GM19395 (cell line): ENCODE measurements around the gene DGKZ.

Source experiments
- ATAC-seq: cut with Tn5 transposase; IDR thresholded peaks from one replicate; pipeline ENCODE4 v1.9.1; 2021; ENCODE audit warnings: mild to moderate bottlenecking, moderate library complexity; ENCODE audit not compliant: unreplicated experiment

The DGKZ gene

GRCh38 chr11:46322759-46323158 lies 24.5 kb upstream of the DGKZ start:
- no peak for ATAC-seq

DNA sequence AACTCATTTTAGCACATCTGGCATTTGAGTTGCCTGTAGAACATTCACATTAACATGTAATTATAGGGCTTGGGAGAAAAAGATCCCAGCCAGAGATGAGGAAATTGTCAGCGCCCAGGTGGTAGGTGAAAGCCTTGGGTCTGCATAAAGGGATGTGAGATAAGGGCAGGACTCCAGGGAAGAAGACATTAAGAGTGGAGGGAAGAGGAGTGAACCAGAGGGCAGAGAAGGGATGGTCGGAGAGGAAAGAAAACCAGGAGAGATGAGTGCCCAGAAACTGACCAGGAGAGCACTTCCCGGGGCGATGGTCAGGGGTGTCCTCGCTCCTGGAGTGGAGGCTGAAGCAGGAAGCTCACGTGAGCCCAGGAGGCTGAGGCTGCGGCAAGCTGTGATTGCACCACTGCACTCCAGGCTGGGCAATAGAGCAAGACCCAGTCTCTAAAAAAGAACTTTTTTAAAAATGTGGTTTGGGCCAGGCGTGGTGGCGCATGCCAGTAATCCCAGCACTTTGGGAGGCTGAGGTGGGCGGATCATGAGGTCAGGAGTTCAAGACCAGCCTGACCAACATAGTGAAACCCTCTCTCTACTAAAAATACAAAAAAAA lies 20.3 kb upstream of the DGKZ start:
- ATAC-seq, result no peak

- no peak for ATAC-seq
These were observed 19.4 kb upstream of the DGKZ start for GRCh38 chr11:46327829-46328228.

GRCh38 chr11:46330154-46330553 lies 17.1 kb upstream of the DGKZ start:
- no peak for ATAC-seq

GRCh38 chr11:46330563-46331281 lies 16.5 kb upstream of the DGKZ start:
- no peak for ATAC-seq

- no peak for ATAC-seq
These were observed 15.8 kb upstream of the DGKZ start for GRCh38 chr11:46331282-46331984.

DNA sequence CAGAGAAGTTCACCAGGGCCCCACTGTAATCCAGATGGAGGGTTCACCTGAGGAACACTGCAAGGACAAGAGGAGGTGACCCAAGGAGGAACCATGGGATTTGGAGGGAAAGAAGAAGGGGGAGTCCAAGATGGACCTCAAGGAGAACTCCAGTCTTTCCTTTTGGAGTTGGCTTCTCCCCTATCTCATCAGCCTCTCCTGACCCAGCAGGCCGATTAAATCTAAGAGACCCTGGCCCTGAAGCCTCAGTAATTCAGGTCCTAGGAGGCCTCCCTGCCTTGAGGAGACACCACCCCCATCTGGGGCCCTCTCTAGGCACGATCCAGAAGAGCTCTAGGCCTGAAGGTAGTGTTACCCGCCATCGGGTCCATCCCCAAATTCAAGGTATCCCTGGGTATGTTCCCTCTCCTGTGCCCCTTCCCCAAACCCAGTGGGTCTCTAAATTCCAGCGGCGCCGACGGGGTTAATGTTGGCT lies 15.1 kb upstream of the DGKZ start:
- no peak for ATAC-seq

DNA sequence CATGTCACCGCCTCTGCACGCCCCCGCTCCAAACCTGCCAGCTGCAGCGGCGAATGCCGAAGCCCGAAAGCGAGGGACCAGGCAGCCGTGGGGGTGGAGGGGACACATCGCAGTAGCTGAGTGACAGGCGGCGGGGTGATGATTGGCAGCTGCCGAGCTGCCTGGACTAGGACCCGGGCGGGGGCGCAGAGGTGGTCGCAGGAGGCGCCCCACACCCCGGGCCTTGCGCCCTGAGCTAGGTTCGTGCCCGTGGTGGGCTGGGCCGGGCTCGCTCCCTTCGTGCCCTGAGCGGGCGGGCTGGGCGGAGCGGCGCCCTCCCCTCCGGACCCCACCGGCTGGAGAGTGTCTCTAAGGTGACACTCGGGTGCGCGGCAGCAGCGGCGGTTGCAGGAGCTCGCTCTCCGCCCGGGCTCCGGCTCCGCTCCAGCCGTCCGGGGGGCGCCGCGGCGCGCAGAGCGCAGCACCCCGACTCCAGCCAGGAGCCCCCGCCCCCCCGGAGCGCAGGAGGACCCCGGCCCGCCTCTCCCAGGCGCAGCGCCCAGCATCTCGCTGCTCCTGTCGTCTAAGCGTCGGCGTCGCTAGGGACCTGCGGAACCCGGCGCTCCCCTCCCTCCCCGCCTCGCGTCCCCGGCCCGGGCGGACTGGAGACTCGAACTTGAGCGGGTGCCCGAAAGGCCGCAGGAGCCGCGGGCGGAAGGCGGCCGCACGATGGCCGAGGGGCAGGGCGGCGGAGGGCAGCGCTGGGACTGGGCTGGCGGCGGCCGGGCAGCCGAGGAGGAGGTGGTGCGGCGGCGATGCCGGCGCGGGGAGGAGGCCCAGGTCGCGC lies 14.5 kb upstream of the DGKZ start:
- no peak for ATAC-seq

- ATAC-seq, result no peak
These were observed 13.8 kb upstream of the DGKZ start for GRCh38 chr11:46333394-46333947.

DNA sequence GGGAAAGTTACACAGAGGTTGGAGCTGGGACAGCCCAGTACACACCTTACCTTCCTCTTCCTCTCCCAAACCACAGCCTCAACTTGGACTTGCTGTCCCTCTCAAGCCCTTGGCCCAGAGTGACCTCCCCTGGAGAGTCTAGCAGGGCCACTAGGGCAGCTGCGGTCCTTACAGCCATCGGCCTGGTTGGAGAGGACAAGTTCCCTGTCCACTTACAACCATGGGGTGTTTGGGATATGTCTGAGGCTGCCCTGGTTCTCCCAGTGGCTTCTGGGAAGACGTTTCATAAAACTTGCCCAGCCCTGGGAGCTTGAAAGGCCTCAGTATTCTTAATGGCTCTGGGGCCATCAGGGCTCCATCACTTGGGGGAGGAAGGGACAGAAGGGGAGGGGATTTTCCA lies 13.1 kb upstream of the DGKZ start:
- ATAC-seq, result no peak

DNA sequence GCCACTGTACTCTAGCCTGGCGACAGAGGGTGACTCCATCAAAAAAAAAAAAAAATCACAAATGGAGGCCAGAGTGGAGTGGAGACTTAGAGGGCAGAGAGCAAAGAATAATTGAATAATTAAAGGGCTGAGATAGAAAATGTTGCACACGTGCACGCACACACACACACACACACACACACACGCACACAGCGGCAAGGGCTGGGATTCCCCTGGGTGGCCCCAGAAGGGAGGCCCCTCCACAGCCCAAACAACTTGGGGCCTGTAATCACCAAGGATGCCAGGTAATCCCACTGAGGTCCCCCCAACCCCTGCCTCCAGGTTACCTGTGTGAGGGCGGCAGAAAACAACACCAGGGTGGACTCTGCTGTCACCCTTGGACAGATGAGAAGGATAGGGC lies 12.0 kb upstream of the DGKZ start:
- ATAC-seq, result no peak

DNA sequence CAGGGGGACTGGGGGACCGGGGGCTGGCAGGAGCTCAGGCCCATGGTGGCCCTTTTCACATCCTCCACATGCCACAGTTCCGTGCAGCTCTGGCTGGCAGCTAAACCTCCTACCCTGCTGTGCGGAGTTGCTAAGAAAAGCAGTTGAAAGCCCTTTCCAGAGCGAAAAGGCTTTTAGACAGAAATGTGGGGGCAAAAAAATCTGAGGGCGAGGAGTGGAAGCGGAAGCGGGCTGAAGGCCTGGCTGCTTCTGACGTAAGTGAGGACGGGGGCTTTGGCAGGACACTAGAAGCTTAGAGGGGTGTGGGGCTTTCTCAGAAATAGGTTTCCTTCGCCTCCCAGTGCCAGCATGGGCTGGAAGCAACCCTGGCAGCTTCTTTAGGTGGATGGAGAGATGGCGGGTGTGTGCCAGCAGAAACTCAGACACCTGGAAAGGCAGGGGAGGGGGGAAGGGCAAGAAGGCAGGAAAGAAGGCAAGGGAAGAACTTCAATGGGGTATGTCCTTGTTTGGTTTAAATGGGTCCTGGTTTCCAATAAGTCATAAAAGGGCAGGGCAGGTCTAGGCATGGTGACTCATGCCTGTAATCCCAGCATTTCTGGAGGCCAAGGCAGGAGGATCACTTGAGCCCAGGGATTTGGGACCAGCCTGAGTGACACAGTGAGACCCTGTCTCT lies 11.2 kb upstream of the DGKZ start:
- ATAC-seq, result no peak

GRCh38 chr11:46336563-46337180 lies 10.6 kb upstream of the DGKZ start:
- ATAC-seq, result no peak

DNA sequence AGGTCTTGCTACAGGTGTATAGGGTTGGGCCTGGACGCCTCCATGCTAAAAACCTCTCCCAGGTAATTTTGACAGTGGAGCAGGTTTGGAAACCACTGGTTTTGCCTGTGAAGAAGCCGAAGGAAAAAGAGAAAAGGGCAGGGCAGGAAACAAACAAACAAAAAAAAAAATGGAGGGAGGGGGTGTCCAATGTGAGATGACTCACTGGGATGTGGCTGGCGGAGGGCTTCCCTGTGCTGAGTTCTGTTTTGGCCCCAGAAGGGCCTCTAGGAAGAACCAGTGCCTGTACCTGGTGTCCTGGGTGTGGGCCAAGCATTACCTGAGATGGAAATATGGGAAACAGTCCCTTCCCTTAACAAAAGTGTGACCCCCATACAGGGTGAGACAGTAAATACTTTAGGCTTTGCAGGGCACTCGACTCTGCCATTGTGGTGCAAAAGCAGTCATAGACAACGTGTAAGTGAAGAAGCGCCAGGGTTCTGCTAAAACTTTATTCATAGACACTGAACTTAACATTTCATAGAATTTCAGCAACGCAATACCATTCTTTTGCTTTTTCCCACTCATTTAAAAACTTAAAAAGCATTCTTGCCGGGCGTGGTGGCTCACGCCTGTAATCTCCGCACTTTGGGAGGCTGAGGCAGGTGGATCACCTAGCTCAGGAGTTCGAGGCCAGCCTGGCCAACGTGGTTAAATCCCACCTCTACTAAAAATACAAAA lies 9.5 kb upstream of the DGKZ start:
- no peak for ATAC-seq

DNA sequence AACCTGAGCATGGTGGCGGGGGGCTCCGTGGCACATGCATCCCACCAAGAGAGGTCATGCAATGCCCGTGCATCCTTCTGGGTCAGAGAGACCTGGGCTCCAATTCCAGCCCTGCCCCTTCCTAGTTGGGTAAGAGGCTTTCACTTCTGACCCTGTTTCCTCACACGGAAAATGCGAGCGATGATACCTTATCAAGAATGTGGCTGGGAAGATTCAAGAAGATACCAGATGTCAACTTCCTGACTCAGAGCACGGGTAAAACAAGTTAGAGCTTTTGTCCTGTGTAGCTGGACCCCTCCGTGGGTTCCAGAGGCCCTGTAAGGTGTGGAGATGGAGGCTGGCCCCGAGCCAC lies 8.7 kb upstream of the DGKZ start:
- ATAC-seq, result no peak

- ATAC-seq, result no peak
These were observed 8.1 kb upstream of the DGKZ start for GRCh38 chr11:46338988-46339666.

DNA sequence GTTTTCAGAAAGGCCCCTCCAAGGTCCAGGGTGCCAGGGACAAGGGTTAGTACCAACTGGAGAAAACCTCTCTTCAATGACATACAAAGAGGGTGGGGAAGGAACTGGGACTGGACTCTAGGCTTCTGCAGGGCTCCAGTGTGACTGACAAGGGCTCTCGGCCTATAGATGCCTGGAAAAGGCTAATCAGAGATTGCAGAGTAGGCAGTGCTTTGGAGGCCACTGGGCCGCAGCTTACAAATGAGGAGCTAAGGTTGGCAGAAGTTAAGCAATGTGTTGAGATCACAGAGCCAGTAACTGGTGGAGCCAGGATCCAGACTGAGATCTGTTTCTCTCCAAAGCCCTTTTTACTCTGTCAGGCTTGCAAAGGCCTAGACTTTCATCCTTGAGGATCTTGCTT lies 7.4 kb upstream of the DGKZ start:
- no peak for ATAC-seq

GRCh38 chr11:46341454-46341853 lies 5.8 kb upstream of the DGKZ start:
- no peak for ATAC-seq

- ATAC-seq, result no peak
These were observed 5.0 kb upstream of the DGKZ start for GRCh38 chr11:46342239-46342638.
